Neuronal stem cell (in vitro differentiated cells): ENCODE data around the gene CCNYL1.
"Not testable (repeated sequence)": the region's sequence is repeated elsewhere in the genome, so short reads cannot be mapped to it uniquely, and the experiment has no call there.

Experiments
- DNase-seq: peaks from one replicate; pipeline ENCODE4 v3.0.0-alpha.2; 2013; ENCODE audit warnings: low spot score
- H2AFZ ChIP-seq: one replicate; pipeline ENCODE4 v1.6.1; 2013; ENCODE audit warnings: mild to moderate bottlenecking, low read length, inconsistent platforms
- H2AK5ac ChIP-seq: 2 replicates; pipeline ENCODE4 v1.6.1; 2013; ENCODE audit warnings: low read depth, mild to moderate bottlenecking, inconsistent platforms, low read length, moderate library complexity, mixed read lengths
- H2BK120ac ChIP-seq: 2 replicates; pipeline ENCODE4 v1.6.1; 2013; ENCODE audit warnings: low read depth, mild to moderate bottlenecking, inconsistent platforms, low read length, moderate library complexity, mixed read lengths
- H2BK12ac ChIP-seq: one replicate; pipeline ENCODE4 v1.6.1; 2013; ENCODE audit warnings: low read length, inconsistent platforms
- H2BK15ac ChIP-seq: 2 replicates; pipeline ENCODE4 v1.6.1; 2013; ENCODE audit warnings: mild to moderate bottlenecking, low read length, inconsistent platforms, mixed read lengths
- H2BK5ac ChIP-seq: one replicate; pipeline ENCODE4 v1.6.1; 2013; ENCODE audit warnings: inconsistent platforms, mild to moderate bottlenecking, low read length, moderate library complexity
- H3K14ac ChIP-seq: one replicate; pipeline ENCODE4 v1.6.1; 2013; ENCODE audit warnings: low read length, inconsistent platforms
- H3K18ac ChIP-seq: 2 replicates; pipeline ENCODE4 v1.6.1; 2013; ENCODE audit warnings: low read length, inconsistent platforms
- H3K23ac ChIP-seq: 2 replicates; pipeline ENCODE4 v1.6.1; 2013; ENCODE audit warnings: low read depth, mild to moderate bottlenecking, mixed read lengths, low read length, inconsistent platforms; ENCODE audit not compliant: poor library complexity
- H3K27ac ChIP-seq: replicated peaks from 3 replicates; pipeline ENCODE4 v1.5.1; 2013; ENCODE audit warnings: low read length, inconsistent platforms
- H3K27me3 ChIP-seq, 3 experiments: 2 replicates each; pipeline ENCODE4 v1.6.1; 2013; ENCODE audit warnings: low read length in 3 of 3, mild to moderate bottlenecking in 2 of 3, inconsistent platforms in 1 of 3, low read depth in 1 of 3, mixed read lengths in 1 of 3, moderate library complexity in 1 of 3; ENCODE audit not compliant: control insufficient read depth in 3 of 3, insufficient read depth in 3 of 3
- H3K36me3 ChIP-seq, 2 donors: replicated peaks in 1 of 2; 2 replicates each; pipeline ENCODE4 v1.6.1; 2013; ENCODE audit warnings: low read length in 2 of 2; ENCODE audit not compliant: control insufficient read depth in 2 of 2, insufficient read depth in 2 of 2
- H3K4ac ChIP-seq: 2 replicates; pipeline ENCODE4 v1.6.1; 2013; ENCODE audit warnings: inconsistent platforms, mild to moderate bottlenecking, low read length, moderate library complexity
- H3K4me1 ChIP-seq, 2 donors: 1 replicate in 1 of 2; 2 replicates in 1 of 2; pipeline ENCODE4 v1.6.1; 2013; ENCODE audit warnings: low read length in 2 of 2, low read depth in 1 of 2; ENCODE audit not compliant: control insufficient read depth in 2 of 2, insufficient read depth in 1 of 2
- H3K4me2 ChIP-seq: one replicate; pipeline ENCODE4 v1.6.1; 2013; ENCODE audit warnings: mild to moderate bottlenecking, low read length, inconsistent platforms; ENCODE audit not compliant: insufficient read depth, poor library complexity, severe bottlenecking
- H3K4me3 ChIP-seq, 2 donors: 2 replicates each; pipeline ENCODE4 v1.5.1; 2013; ENCODE audit warnings: low read length in 2 of 2, mild to moderate bottlenecking in 2 of 2, inconsistent platforms in 1 of 2, moderate library complexity in 1 of 2
- H3K79me1 ChIP-seq: one replicate; pipeline ENCODE4 v1.6.1; 2013; ENCODE audit warnings: low read depth, mild to moderate bottlenecking, inconsistent platforms, low read length, moderate library complexity
- H3K9ac ChIP-seq: one replicate; pipeline ENCODE4 v1.6.1; 2013; ENCODE audit warnings: mild to moderate bottlenecking, low read depth, low read length, inconsistent platforms; ENCODE audit not compliant: poor library complexity
- H3K9me3 ChIP-seq, 2 donors: replicated peaks in 1 of 2; 2 replicates each; pipeline versions ENCODE3 to v1.6.1; 2013; ENCODE audit warnings: low read length in 2 of 2, mild to moderate bottlenecking in 2 of 2, inconsistent platforms in 1 of 2, low read depth in 1 of 2, mixed read lengths in 1 of 2, moderate library complexity in 1 of 2; ENCODE audit not compliant: control insufficient read depth in 2 of 2, insufficient read depth in 1 of 2
- H4K8ac ChIP-seq: one replicate; pipeline ENCODE4 v1.6.1; 2013; ENCODE audit warnings: low read depth, mild to moderate bottlenecking, inconsistent platforms, low read length, moderate library complexity
- H4K91ac ChIP-seq: one replicate; pipeline ENCODE4 v1.6.1; 2013; ENCODE audit warnings: low read length, low read depth, mild to moderate bottlenecking, inconsistent platforms; ENCODE audit not compliant: poor library complexity
- WGBS, 2 donors: extraction: QIAGEN DNeasy Blood & Tissue Kit; methylation state at CpG; one replicate each; pipeline ENCODE4 v1.1.7; 2013; ENCODE audit warnings: missing lambda C conversion rate in 2 of 2, mixed read lengths in 1 of 2; ENCODE audit not compliant: insufficient read length in 2 of 2, insufficient replicate concordance in 1 of 2; ENCODE audit errors: extremely low coverage in 2 of 2; 5-methylcytosine and 5-hydroxymethylcytosine counted together

CCNYL1 gene

GRCh38 chr2:207734636-207735512, 23.4 kb downstream of the CCNYL1 start:
- H2BK12ac ChIP-seq = no peak overlapping the region
- H3K9ac ChIP-seq = no peak overlapping the region
- no peak overlapping the region for H3K4ac ChIP-seq
- no peaks in the 10 kb centered on the region for H3K27me3 ChIP-seq
- H4K91ac ChIP-seq = no peak overlapping the region
- H4K8ac ChIP-seq = no peak overlapping the region
- H3K27ac ChIP-seq = no peak overlapping the region
- no peak overlapping the region for H3K23ac ChIP-seq
- H3K18ac ChIP-seq = no peak overlapping the region
- no peak overlapping the region for H3K4me2 ChIP-seq
- no peaks in the 10 kb centered on the region for H3K4me1 ChIP-seq
- H3K14ac ChIP-seq = no peak overlapping the region
- H2AK5ac ChIP-seq = no peak overlapping the region
- WGBS, 2 donors = no CpG with 5 or more reads among the region's 4 CpGs
- H3K4me3 ChIP-seq = no peak overlapping the region
- H2BK120ac ChIP-seq = no peak overlapping the region
- H3K36me3 ChIP-seq = peaks cover 6 to 22% of the 10 kb centered on the region in 2 donors
- no peak overlapping the region for H2AFZ ChIP-seq
- H3K79me1 ChIP-seq = no peaks in the 10 kb centered on the region
- no peak overlapping the region for H2BK15ac ChIP-seq
- no peak for DNase-seq
- no peak overlapping the region for H2BK5ac ChIP-seq
- no peaks in the 10 kb centered on the region for H3K9me3 ChIP-seq

- WGBS, 2 donors = no CpG with 5 or more reads among the region's 9 CpGs
- H3K4me1 ChIP-seq, H3K27me3 ChIP-seq, H4K91ac ChIP-seq, H3K27ac ChIP-seq, H3K4me2 ChIP-seq, H3K4ac ChIP-seq, H2BK5ac ChIP-seq, H2BK15ac ChIP-seq, H3K9ac ChIP-seq, H2AFZ ChIP-seq, H4K8ac ChIP-seq, H3K9me3 ChIP-seq, H2AK5ac ChIP-seq, H3K18ac ChIP-seq, H3K4me3 ChIP-seq, H2BK120ac ChIP-seq, H3K23ac ChIP-seq, H3K14ac ChIP-seq, DNase-seq, H3K79me1 ChIP-seq, H2BK12ac ChIP-seq: not testable (repeated sequence)
- peaks cover 3 to 18% of the 10 kb centered on the region in 2 donors for H3K36me3 ChIP-seq
Measured at GRCh38 chr2:207735513-207735859, 24.0 kb downstream of the CCNYL1 start.

GRCh38 chr2:207743514-207743913, 32.1 kb downstream of the CCNYL1 start:
- Histone ChIP-seq H2BK15ac (no peak overlapping the region), H3K36me3 (peaks cover 10 to 36% of the 10 kb centered on the region in 2 donors), H3K9ac (no peak overlapping the region), H3K14ac (no peak overlapping the region), H2BK120ac (no peak overlapping the region), H4K8ac (no peak overlapping the region), H2BK5ac (no peak overlapping the region), H3K4me2 (no peak overlapping the region), H3K27ac (no peak overlapping the region), H3K23ac (no peak overlapping the region), H3K4ac (no peak overlapping the region), H4K91ac (no peak overlapping the region), H3K18ac (no peak overlapping the region), H3K79me1 (no peaks in the 10 kb centered on the region), H2BK12ac (no peak overlapping the region), H3K4me3 (no peak overlapping the region), H3K9me3 (no peaks in the 10 kb centered on the region), H2AFZ (no peak overlapping the region), H3K4me1 (peaks cover 1 to 2% of the 10 kb centered on the region in 2 donors), H2AK5ac (no peak overlapping the region), H3K27me3 (no peaks in the 10 kb centered on the region)
- DNase-seq = no peak

- H4K91ac ChIP-seq = no peak overlapping the region
- H2BK12ac ChIP-seq = no peak overlapping the region
- no peak overlapping the region for H3K18ac ChIP-seq
- H3K9ac ChIP-seq = no peak overlapping the region
- no peak overlapping the region for H3K14ac ChIP-seq
- H2BK120ac ChIP-seq = no peak overlapping the region
- peaks cover 2 to 3% of the 10 kb centered on the region in 2 donors for H3K4me1 ChIP-seq
- H2AK5ac ChIP-seq = no peak overlapping the region
- no peak overlapping the region for H3K4ac ChIP-seq
- no peak overlapping the region for H3K27ac ChIP-seq
- peaks cover 10 to 34% of the 10 kb centered on the region in 2 donors for H3K36me3 ChIP-seq
- H3K27me3 ChIP-seq = no peaks in the 10 kb centered on the region
- no peak overlapping the region for H3K4me3 ChIP-seq
- H3K23ac ChIP-seq = no peak overlapping the region
- H3K9me3 ChIP-seq = no peaks in the 10 kb centered on the region
- H4K8ac ChIP-seq = no peak overlapping the region
- no peak overlapping the region for H2BK15ac ChIP-seq
- H2AFZ ChIP-seq = no peak overlapping the region
- no CpG with 5 or more reads among the region's 2 CpGs for WGBS, 2 donors
- no peaks in the 10 kb centered on the region for H3K79me1 ChIP-seq
- no peak for DNase-seq
- H3K4me2 ChIP-seq = no peak overlapping the region
- no peak overlapping the region for H2BK5ac ChIP-seq
Measured at GRCh38 chr2:207744050-207744449, 32.6 kb downstream of the CCNYL1 start.
